ENCODE results near the gene ARHGAP24.

- TF ChIP-seq CTCF (IDR thresholded peaks at IDR 0.05) (no peak), ZFX (IDR thresholded peaks at IDR 0.05; ENCODE audit: borderline replicate concordance) (no peak)
Measured at GRCh38 chr4:85722401-85722800, 247.5 kb downstream of the ARHGAP24 start.

Measured in 22Rv1 (cell line).